Medulla oblongata (tissue), 1 donor: ENCODE results near the gene HTN3.
"Not testable (repeated sequence)": the region's sequence is repeated elsewhere in the genome, so short reads cannot be mapped to it uniquely, and the experiment has no call there.

Experiments used
- DNase-seq: peaks from one replicate; pipeline ENCODE4 v3.0.0-alpha.2; 2015; ENCODE audit errors: extremely low spot score

Gene HTN3

GRCh38 chr4:70028159-70028558, at the start of gene HTN3:
TSS of gene HTN3 (plus strand) at chr4:70028459. CDS start at chr4:70030741, 2,282 bp downstream.
- not testable (repeated sequence) for DNase-seq

- peak; percentile 4 for DNase-seq
Measured at GRCh38 chr4:69984030-69984443, 44.2 kb upstream of the HTN3 start.

- DNase-seq = no peak
Measured at GRCh38 chr4:69986663-69987062, 41.6 kb upstream of the HTN3 start.

- DNase-seq = no peak
Measured at GRCh38 chr4:69991016-69991415, 37.2 kb upstream of the HTN3 start.

GRCh38 chr4:69994782-69995181, 33.5 kb upstream of the HTN3 start:
- DNase-seq = no peak

GRCh38 chr4:69995526-69996016, 32.7 kb upstream of the HTN3 start, which contains the start of gene STATH:
TSS of gene STATH (plus strand) at chr4:69995966. CDS start at chr4:69998438, 2,472 bp downstream.
- no peak for DNase-seq

GRCh38 chr4:69999420-69999819, 28.8 kb upstream of the HTN3 start:
- no peak for DNase-seq

- DNase-seq = no peak
Measured at GRCh38 chr4:70000711-70001110, 27.5 kb upstream of the HTN3 start.

GRCh38 chr4:70002507-70002906, 25.8 kb upstream of the HTN3 start:
- DNase-seq = no peak

GRCh38 chr4:70008771-70009170, 19.5 kb upstream of the HTN3 start:
- DNase-seq = no peak

GRCh38 chr4:70019006-70019405, 9.3 kb upstream of the HTN3 start:
- not testable (repeated sequence) for DNase-seq

GRCh38 chr4:70023218-70023617, 5.0 kb upstream of the HTN3 start:
- DNase-seq = no peak

GRCh38 chr4:70027011-70027410, 1.2 kb upstream of the HTN3 start:
- DNase-seq = no peak

GRCh38 chr4:70037559-70037958, 9.3 kb downstream of the HTN3 start:
- not testable (repeated sequence) for DNase-seq

GRCh38 chr4:70039928-70040327, 11.7 kb downstream of the HTN3 start:
- not testable (repeated sequence) for DNase-seq

- no peak for DNase-seq
Measured at GRCh38 chr4:70041652-70042286, 13.5 kb downstream of the HTN3 start.

GRCh38 chr4:70050138-70050537, 21.9 kb downstream of the HTN3 start, which contains the start of gene HTN1:
TSS of gene HTN1 (plus strand) at chr4:70050438. CDS start at chr4:70053077, 2,639 bp downstream.
- DNase-seq = not testable (repeated sequence)

GRCh38 chr4:70056534-70056933, 28.3 kb downstream of the HTN3 start:
- DNase-seq = not testable (repeated sequence)

GRCh38 chr4:70057651-70058050, 29.4 kb downstream of the HTN3 start:
- DNase-seq = no peak

GRCh38 chr4:70059149-70059548, 30.9 kb downstream of the HTN3 start:
- no peak for DNase-seq

- DNase-seq = no peak
Measured at GRCh38 chr4:70062000-70062399, 33.7 kb downstream of the HTN3 start.

GRCh38 chr4:70080205-70080604, 51.9 kb downstream of the HTN3 start:
- DNase-seq = no peak
